Activated naive CD4-positive, alpha-beta T cell treated with Interleukin-2 at 50 U/mL for 16 hours (primary cell): ENCODE measurements around the gene PYCARD.
A peak's percentile ranks its signal among the peaks of the same experiment; 100 is the strongest.
"Not testable (repeated sequence)": the region's sequence is repeated elsewhere in the genome, so short reads cannot be mapped to it uniquely, and the experiment has no call there.

Source experiments
- DNase-seq: peaks from one replicate; pipeline ENCODE4 v3.0.0-alpha.2; 2020

Gene PYCARD

GRCh38 chr16:31189412-31189778, 13.2 kb downstream of the PYCARD start:
- DNase-seq, result no peak

GRCh38 chr16:31188450-31189411, 13.8 kb downstream of the PYCARD start:
- no peak for DNase-seq

GRCh38 chr16:31187808-31188189, 14.8 kb downstream of the PYCARD start:
- no peak for DNase-seq

- no peak for DNase-seq
Measured at GRCh38 chr16:31186930-31187807, 15.4 kb downstream of the PYCARD start.

- no peak for DNase-seq
Measured at GRCh38 chr16:31186176-31186575, 16.4 kb downstream of the PYCARD start.

GRCh38 chr16:31185339-31185738, 17.2 kb downstream of the PYCARD start:
- no peak for DNase-seq

- no peak for DNase-seq
Measured at GRCh38 chr16:31184888-31185287, 17.7 kb downstream of the PYCARD start.

GRCh38 chr16:31183432-31184428, 18.8 kb downstream of the PYCARD start:
- no peak for DNase-seq

GRCh38 chr16:31182391-31182790, 20.2 kb downstream of the PYCARD start:
- DNase-seq, result no peak

- DNase-seq, result peak; percentile 36
Measured at GRCh38 chr16:31181102-31181830, 21.3 kb downstream of the PYCARD start.

GRCh38 chr16:31179747-31180459, 22.7 kb downstream of the PYCARD start, which contains the start of gene FUS:
TSS of gene FUS (plus strand) at chr16:31180139. CDS start at chr16:31180215, 76 bp downstream.
- DNase-seq, result peak; percentile 89

GRCh38 chr16:31179219-31179746, 23.3 kb downstream of the PYCARD start:
- no peak for DNase-seq

GRCh38 chr16:31177136-31177535, 25.4 kb downstream of the PYCARD start:
- peak; percentile 40 for DNase-seq

- DNase-seq, result not testable (repeated sequence)
Measured at GRCh38 chr16:31170048-31170447, 32.5 kb downstream of the PYCARD start.

- DNase-seq, result no peak
Measured at GRCh38 chr16:31168848-31169247, 33.7 kb downstream of the PYCARD start.

- no peak for DNase-seq
Measured at GRCh38 chr16:31167315-31167714, 35.2 kb downstream of the PYCARD start.

- no peak for DNase-seq
Measured at GRCh38 chr16:31157136-31157535, 45.4 kb downstream of the PYCARD start.
